ENCODE data around the gene IGLL1.
A peak's percentile ranks its signal among the peaks of the same experiment; 100 is the strongest.
"Not testable (repeated sequence)": the region's sequence is repeated elsewhere in the genome, so short reads cannot be mapped to it uniquely, and the experiment has no call there.

IGLL1 gene

GRCh38 chr22:23550049-23550650, 29.9 kb downstream of the IGLL1 start:
- peaks cover 15% of the 10 kb centered on the region for H3K9me3 ChIP-seq (ENCODE audit: control insufficient read depth, low read length)
- no peaks in the 10 kb centered on the region for H3K4me1 ChIP-seq (ENCODE audit: control insufficient read depth, insufficient read depth, low read length, poor library complexity, severe bottlenecking)
- H3K4me3 ChIP-seq (ENCODE audit: extremely low read depth, insufficient read depth, low read length, poor library complexity, severe bottlenecking): no peak overlapping the region
- H3K36me3 ChIP-seq (ENCODE audit: control insufficient read depth, insufficient read depth, low read length): peaks cover 11% of the 10 kb centered on the region
- no peak overlapping the region for H3K27ac ChIP-seq (ENCODE audit: low read depth, low read length, severe bottlenecking)
- whole genome bisulfite sequencing, 2 experiments (ENCODE audit: insufficient coverage in 2 of 2): 70 to 75% methylated on average over 4 of the region's 4 CpGs

DNA sequence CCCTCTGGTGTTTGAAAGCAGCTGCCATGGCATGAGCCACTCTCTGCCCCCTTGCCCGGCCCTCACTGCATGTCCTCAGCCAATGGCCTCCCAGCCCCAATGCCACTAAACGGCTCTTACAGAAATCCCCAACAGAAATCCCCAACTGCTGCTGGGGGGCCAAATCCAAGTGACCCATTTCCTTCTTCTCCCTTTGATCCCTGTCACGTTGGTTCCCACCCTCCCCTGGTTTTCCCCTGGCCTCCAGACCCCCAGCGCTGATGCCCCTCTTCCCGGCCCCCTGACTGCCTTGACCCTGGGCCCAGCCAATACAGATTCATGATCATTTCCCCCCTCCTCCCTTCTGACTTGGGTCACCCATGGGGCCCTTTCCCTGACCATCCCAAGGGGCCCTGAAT, 30.9 kb downstream of the IGLL1 start:
- H3K9me3 ChIP-seq (ENCODE audit: control insufficient read depth, low read length): peaks cover 15% of the 10 kb centered on the region
- H3K36me3 ChIP-seq (ENCODE audit: control insufficient read depth, insufficient read depth, low read length): peaks cover 19% of the 10 kb centered on the region
- H3K27ac ChIP-seq (ENCODE audit: low read depth, low read length, severe bottlenecking): no peak overlapping the region
- H3K4me3 ChIP-seq (ENCODE audit: extremely low read depth, insufficient read depth, low read length, poor library complexity, severe bottlenecking): no peak overlapping the region
- 75 to 81% methylated on average over 2 to 5 of the region's 5 CpGs for WGBS, 2 experiments (ENCODE audit: insufficient coverage in 2 of 2)
- H3K4me1 ChIP-seq (ENCODE audit: control insufficient read depth, insufficient read depth, low read length, poor library complexity, severe bottlenecking): no peaks in the 10 kb centered on the region

DNA sequence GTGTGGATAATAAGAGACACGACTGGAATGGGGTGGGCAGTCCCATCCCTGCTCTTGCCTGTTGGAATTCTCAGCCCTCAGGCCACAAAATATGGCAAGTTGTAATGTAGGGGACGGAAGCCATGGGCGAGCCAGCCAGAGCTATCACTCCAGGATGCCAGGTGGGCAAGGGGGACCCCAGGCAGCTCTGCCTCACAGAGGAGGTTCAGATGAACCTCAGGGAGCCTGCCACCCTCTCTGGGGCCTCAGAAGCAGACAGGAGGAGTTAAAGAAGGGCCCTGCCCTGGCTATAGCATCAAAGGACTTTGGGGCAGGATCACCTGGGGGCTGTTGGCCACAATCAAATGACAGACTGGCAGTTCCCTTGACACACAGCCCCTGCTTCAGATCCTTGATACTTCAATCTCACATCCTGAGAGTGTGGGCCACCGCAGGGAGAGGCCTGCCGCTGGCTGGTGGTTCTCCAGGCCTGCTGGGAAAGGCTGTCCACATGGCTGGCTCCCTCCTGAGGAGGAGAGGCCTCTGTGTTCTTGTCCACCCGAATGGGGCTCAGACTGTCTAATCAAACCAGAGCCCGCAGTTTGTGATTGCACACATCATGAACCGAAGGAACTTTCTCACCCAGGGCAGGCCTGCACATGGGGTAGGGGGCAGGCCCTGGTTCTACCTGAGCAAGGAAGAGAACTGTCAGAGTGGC, 31.4 kb downstream of the IGLL1 start:
- H3K27ac ChIP-seq (ENCODE audit: low read depth, low read length, severe bottlenecking): no peak overlapping the region
- no peaks in the 10 kb centered on the region for H3K4me1 ChIP-seq (ENCODE audit: control insufficient read depth, insufficient read depth, low read length, poor library complexity, severe bottlenecking)
- peaks cover 15% of the 10 kb centered on the region for H3K9me3 ChIP-seq (ENCODE audit: control insufficient read depth, low read length)
- H3K4me3 ChIP-seq (ENCODE audit: extremely low read depth, insufficient read depth, low read length, poor library complexity, severe bottlenecking): no peak overlapping the region
- H3K36me3 ChIP-seq (ENCODE audit: control insufficient read depth, insufficient read depth, low read length): peaks cover 19% of the 10 kb centered on the region
- WGBS, 2 experiments (ENCODE audit: insufficient coverage in 2 of 2): 82 to 86% methylated on average over 6 to 8 of the region's 8 CpGs

GRCh38 chr22:23547818-23548500, 32.1 kb downstream of the IGLL1 start:
- 76 to 94% methylated on average over 3 to 5 of the region's 10 CpGs for WGBS, 2 experiments (ENCODE audit: insufficient coverage in 2 of 2)
- Histone ChIP-seq H3K27ac (ENCODE audit: low read depth, low read length, severe bottlenecking) (no peak overlapping the region), H3K9me3 (ENCODE audit: control insufficient read depth, low read length) (peaks cover 15% of the 10 kb centered on the region), H3K36me3 (ENCODE audit: control insufficient read depth, insufficient read depth, low read length) (peaks cover 19% of the 10 kb centered on the region), H3K4me1 (ENCODE audit: control insufficient read depth, insufficient read depth, low read length, poor library complexity, severe bottlenecking) (no peaks in the 10 kb centered on the region), H3K4me3 (ENCODE audit: extremely low read depth, insufficient read depth, low read length, poor library complexity, severe bottlenecking) (no peak overlapping the region)

DNA sequence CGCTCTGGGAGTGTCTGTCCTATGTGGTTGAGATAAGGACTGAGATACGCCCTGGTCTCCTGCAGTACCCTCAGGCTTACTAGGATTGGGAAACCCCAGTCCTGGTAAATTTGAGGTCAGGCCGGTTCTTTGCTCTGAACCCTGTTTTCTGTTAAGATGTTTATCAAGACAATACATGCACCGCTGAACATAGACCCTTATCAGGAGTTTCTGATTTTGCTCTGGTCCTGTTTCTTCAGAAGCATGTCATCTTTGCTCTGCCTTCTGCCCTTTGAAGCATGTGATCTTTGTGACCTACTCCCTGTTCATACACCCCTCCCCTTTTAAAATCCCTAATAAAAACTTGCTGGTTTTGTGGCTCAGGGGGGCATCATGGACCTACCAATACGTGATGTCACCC, 32.7 kb downstream of the IGLL1 start:
- not testable (repeated sequence) for H3K4me1 ChIP-seq (ENCODE audit: control insufficient read depth, insufficient read depth, low read length, poor library complexity, severe bottlenecking); H3K4me3 ChIP-seq (ENCODE audit: extremely low read depth, insufficient read depth, low read length, poor library complexity, severe bottlenecking); H3K27ac ChIP-seq (ENCODE audit: low read depth, low read length, severe bottlenecking)
- peaks cover 13% of the 10 kb centered on the region for H3K9me3 ChIP-seq (ENCODE audit: control insufficient read depth, low read length)
- peaks cover 19% of the 10 kb centered on the region for H3K36me3 ChIP-seq (ENCODE audit: control insufficient read depth, insufficient read depth, low read length)
- 76 to 85% methylated on average over 2 to 3 of the region's 5 CpGs for WGBS, 2 experiments (ENCODE audit: insufficient coverage in 2 of 2)

- H3K4me1 ChIP-seq (ENCODE audit: control insufficient read depth, insufficient read depth, low read length, poor library complexity, severe bottlenecking): peaks cover 6% of the 10 kb centered on the region
- WGBS, 2 experiments (ENCODE audit: insufficient coverage in 2 of 2): 80 to 100% methylated on average over 1 of the region's 2 CpGs
These were observed 35.2 kb downstream of the IGLL1 start for GRCh38 chr22:23544852-23545251.

DNA sequence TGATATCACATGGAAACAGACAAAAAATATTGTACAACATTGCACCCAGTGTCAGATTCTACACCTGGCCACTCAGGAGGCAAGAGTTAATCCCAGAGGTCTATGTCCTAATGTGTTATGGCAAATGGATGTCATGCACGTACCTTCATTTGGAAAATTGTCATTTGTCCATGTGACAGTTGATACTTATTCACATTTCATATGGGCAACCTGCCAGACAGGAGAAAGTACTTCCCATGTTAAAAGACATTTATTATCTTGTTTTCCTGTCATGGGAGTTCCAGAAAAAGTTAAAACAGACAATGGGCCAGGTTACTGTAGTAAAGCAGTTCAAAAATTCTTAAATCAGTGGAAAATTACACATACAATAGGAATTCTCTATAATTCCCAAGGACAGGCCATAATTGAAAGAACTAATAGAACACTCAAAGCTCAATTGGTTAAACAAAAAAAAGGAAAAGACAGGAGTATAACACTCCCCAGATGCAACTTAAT, 36.5 kb downstream of the IGLL1 start:
- no CpG with 5 or more reads among the region's 1 CpG for WGBS, 2 experiments (ENCODE audit: insufficient coverage in 2 of 2)
- peaks cover 11% of the 10 kb centered on the region for H3K9me3 ChIP-seq (ENCODE audit: control insufficient read depth, low read length)
- H3K4me3 ChIP-seq (ENCODE audit: extremely low read depth, insufficient read depth, low read length, poor library complexity, severe bottlenecking): not testable (repeated sequence)

More at GRCh38 chr22:23544852-23545251, 35.2 kb downstream of the IGLL1 start:
- Histone ChIP-seq H3K9me3 (ENCODE audit: control insufficient read depth, low read length) (peaks cover 11% of the 10 kb centered on the region), H3K27ac (ENCODE audit: low read depth, low read length, severe bottlenecking) (no peak overlapping the region), H3K36me3 (ENCODE audit: control insufficient read depth, insufficient read depth, low read length) (peaks cover 19% of the 10 kb centered on the region), H3K4me3 (ENCODE audit: extremely low read depth, insufficient read depth, low read length, poor library complexity, severe bottlenecking) (no peak overlapping the region)

DNA sequence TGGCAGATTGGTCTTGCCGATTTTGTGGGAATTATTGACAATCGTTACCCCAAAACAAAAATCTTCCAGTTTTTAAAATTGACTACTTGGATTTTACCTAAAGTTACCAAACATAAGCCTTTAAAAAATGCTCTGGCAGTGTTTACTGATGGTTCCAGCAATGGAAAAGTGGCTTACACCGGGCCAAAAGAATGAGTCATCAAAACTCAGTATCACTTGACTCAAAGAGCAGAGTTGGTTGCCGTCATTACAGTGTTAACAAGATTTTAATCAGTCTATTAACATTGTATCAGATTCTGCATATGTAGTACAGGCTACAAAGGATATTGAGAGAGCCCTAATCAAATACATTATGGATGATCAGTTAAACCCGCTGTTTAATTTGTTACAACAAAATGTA, 37.2 kb downstream of the IGLL1 start:
- peaks cover 19% of the 10 kb centered on the region for H3K36me3 ChIP-seq (ENCODE audit: control insufficient read depth, insufficient read depth, low read length)
- H3K4me3 ChIP-seq (ENCODE audit: extremely low read depth, insufficient read depth, low read length, poor library complexity, severe bottlenecking): no peak overlapping the region
- H3K27ac ChIP-seq (ENCODE audit: low read depth, low read length, severe bottlenecking): peak overlapping the region; percentile 45
- 93 to 100% methylated on average over 1 to 2 of the region's 5 CpGs for WGBS, 2 experiments (ENCODE audit: insufficient coverage in 2 of 2)
- peaks cover 6% of the 10 kb centered on the region for H3K9me3 ChIP-seq (ENCODE audit: control insufficient read depth, low read length)
- peaks cover 12% of the 10 kb centered on the region for H3K4me1 ChIP-seq (ENCODE audit: control insufficient read depth, insufficient read depth, low read length, poor library complexity, severe bottlenecking)

More for the DNA sequence above, 36.5 kb downstream of the IGLL1 start:
- H3K27ac ChIP-seq (ENCODE audit: low read depth, low read length, severe bottlenecking); H3K4me1 ChIP-seq (ENCODE audit: control insufficient read depth, insufficient read depth, low read length, poor library complexity, severe bottlenecking): not testable (repeated sequence)
- H3K36me3 ChIP-seq (ENCODE audit: control insufficient read depth, insufficient read depth, low read length): peaks cover 19% of the 10 kb centered on the region

- H3K27ac ChIP-seq (ENCODE audit: low read depth, low read length, severe bottlenecking); H3K4me3 ChIP-seq (ENCODE audit: extremely low read depth, insufficient read depth, low read length, poor library complexity, severe bottlenecking); H3K9me3 ChIP-seq (ENCODE audit: control insufficient read depth, low read length): not testable (repeated sequence)
- Histone ChIP-seq H3K4me1 (ENCODE audit: control insufficient read depth, insufficient read depth, low read length, poor library complexity, severe bottlenecking) (peaks cover 17% of the 10 kb centered on the region), H3K36me3 (ENCODE audit: control insufficient read depth, insufficient read depth, low read length) (peaks cover 19% of the 10 kb centered on the region)
- no CpG with 5 or more reads among the region's 3 CpGs for WGBS, 2 experiments (ENCODE audit: insufficient coverage in 2 of 2)
These were observed 37.7 kb downstream of the IGLL1 start for GRCh38 chr22:23542391-23542790.

DNA sequence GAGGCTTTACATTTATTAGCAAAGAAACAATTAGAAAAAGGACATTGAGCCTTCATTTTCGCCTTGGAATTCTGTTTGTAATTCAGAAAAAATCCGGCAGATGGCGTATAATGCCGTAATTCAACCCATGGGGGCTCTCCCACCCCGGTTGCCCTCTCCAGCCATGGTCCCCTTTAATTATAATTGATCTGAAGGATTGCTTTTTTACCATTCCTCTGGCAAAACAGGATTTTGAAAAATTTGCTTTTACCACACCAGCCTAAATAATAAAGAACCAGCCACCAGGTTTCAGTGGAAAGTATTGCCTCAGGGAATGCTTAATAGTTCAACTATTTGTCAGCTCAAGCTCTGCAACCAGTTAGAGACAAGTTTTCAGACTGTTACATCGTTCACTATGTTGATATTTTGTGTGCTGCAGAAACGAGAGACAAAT, 38.2 kb downstream of the IGLL1 start:
- H3K9me3 ChIP-seq (ENCODE audit: control insufficient read depth, low read length); H3K4me3 ChIP-seq (ENCODE audit: extremely low read depth, insufficient read depth, low read length, poor library complexity, severe bottlenecking); H3K27ac ChIP-seq (ENCODE audit: low read depth, low read length, severe bottlenecking): not testable (repeated sequence)
- peaks cover 19% of the 10 kb centered on the region for H3K36me3 ChIP-seq (ENCODE audit: control insufficient read depth, insufficient read depth, low read length)
- peaks cover 22% of the 10 kb centered on the region for H3K4me1 ChIP-seq (ENCODE audit: control insufficient read depth, insufficient read depth, low read length, poor library complexity, severe bottlenecking)
- 60 to 100% methylated on average over 1 to 2 of the region's 7 CpGs for WGBS, 2 experiments (ENCODE audit: insufficient coverage in 2 of 2)
